Neuronal stem cell (in vitro differentiated cells): ENCODE data around the gene CC2D2B.

Experiments used
- DNase-seq: peaks from one replicate; pipeline ENCODE4 v3.0.0-alpha.2; 2013; ENCODE audit warnings: low spot score
- H2AFZ ChIP-seq: one replicate; pipeline ENCODE4 v1.6.1; 2013; ENCODE audit warnings: mild to moderate bottlenecking, low read length, inconsistent platforms
- H2AK5ac ChIP-seq: 2 replicates; pipeline ENCODE4 v1.6.1; 2013; ENCODE audit warnings: low read depth, mild to moderate bottlenecking, inconsistent platforms, low read length, moderate library complexity, mixed read lengths
- H2BK120ac ChIP-seq: 2 replicates; pipeline ENCODE4 v1.6.1; 2013; ENCODE audit warnings: low read depth, mild to moderate bottlenecking, inconsistent platforms, low read length, moderate library complexity, mixed read lengths
- H2BK12ac ChIP-seq: one replicate; pipeline ENCODE4 v1.6.1; 2013; ENCODE audit warnings: low read length, inconsistent platforms
- H2BK15ac ChIP-seq: 2 replicates; pipeline ENCODE4 v1.6.1; 2013; ENCODE audit warnings: mild to moderate bottlenecking, low read length, inconsistent platforms, mixed read lengths
- H2BK5ac ChIP-seq: one replicate; pipeline ENCODE4 v1.6.1; 2013; ENCODE audit warnings: inconsistent platforms, mild to moderate bottlenecking, low read length, moderate library complexity
- H3K14ac ChIP-seq: one replicate; pipeline ENCODE4 v1.6.1; 2013; ENCODE audit warnings: low read length, inconsistent platforms
- H3K18ac ChIP-seq: 2 replicates; pipeline ENCODE4 v1.6.1; 2013; ENCODE audit warnings: low read length, inconsistent platforms
- H3K23ac ChIP-seq: 2 replicates; pipeline ENCODE4 v1.6.1; 2013; ENCODE audit warnings: low read depth, mild to moderate bottlenecking, mixed read lengths, low read length, inconsistent platforms; ENCODE audit not compliant: poor library complexity
- H3K27ac ChIP-seq: replicated peaks from 3 replicates; pipeline ENCODE4 v1.5.1; 2013; ENCODE audit warnings: low read length, inconsistent platforms
- H3K27me3 ChIP-seq, 3 experiments: 2 replicates each; pipeline ENCODE4 v1.6.1; 2013; ENCODE audit warnings: low read length in 3 of 3, mild to moderate bottlenecking in 2 of 3, inconsistent platforms in 1 of 3, low read depth in 1 of 3, mixed read lengths in 1 of 3, moderate library complexity in 1 of 3; ENCODE audit not compliant: control insufficient read depth in 3 of 3, insufficient read depth in 3 of 3
- H3K36me3 ChIP-seq, 2 donors: replicated peaks in 1 of 2; 2 replicates each; pipeline ENCODE4 v1.6.1; 2013; ENCODE audit warnings: low read length in 2 of 2; ENCODE audit not compliant: control insufficient read depth in 2 of 2, insufficient read depth in 2 of 2
- H3K4ac ChIP-seq: 2 replicates; pipeline ENCODE4 v1.6.1; 2013; ENCODE audit warnings: inconsistent platforms, mild to moderate bottlenecking, low read length, moderate library complexity
- H3K4me1 ChIP-seq, 2 donors: 1 replicate in 1 of 2; 2 replicates in 1 of 2; pipeline ENCODE4 v1.6.1; 2013; ENCODE audit warnings: low read length in 2 of 2, low read depth in 1 of 2; ENCODE audit not compliant: control insufficient read depth in 2 of 2, insufficient read depth in 1 of 2
- H3K4me2 ChIP-seq: one replicate; pipeline ENCODE4 v1.6.1; 2013; ENCODE audit warnings: mild to moderate bottlenecking, low read length, inconsistent platforms; ENCODE audit not compliant: insufficient read depth, poor library complexity, severe bottlenecking
- H3K4me3 ChIP-seq, 2 donors: 2 replicates each; pipeline ENCODE4 v1.5.1; 2013; ENCODE audit warnings: low read length in 2 of 2, mild to moderate bottlenecking in 2 of 2, inconsistent platforms in 1 of 2, moderate library complexity in 1 of 2
- H3K79me1 ChIP-seq: one replicate; pipeline ENCODE4 v1.6.1; 2013; ENCODE audit warnings: low read depth, mild to moderate bottlenecking, inconsistent platforms, low read length, moderate library complexity
- H3K9ac ChIP-seq: one replicate; pipeline ENCODE4 v1.6.1; 2013; ENCODE audit warnings: mild to moderate bottlenecking, low read depth, low read length, inconsistent platforms; ENCODE audit not compliant: poor library complexity
- H3K9me3 ChIP-seq, 2 donors: replicated peaks in 1 of 2; 2 replicates each; pipeline versions ENCODE3 to v1.6.1; 2013; ENCODE audit warnings: low read length in 2 of 2, mild to moderate bottlenecking in 2 of 2, inconsistent platforms in 1 of 2, low read depth in 1 of 2, mixed read lengths in 1 of 2, moderate library complexity in 1 of 2; ENCODE audit not compliant: control insufficient read depth in 2 of 2, insufficient read depth in 1 of 2
- H4K8ac ChIP-seq: one replicate; pipeline ENCODE4 v1.6.1; 2013; ENCODE audit warnings: low read depth, mild to moderate bottlenecking, inconsistent platforms, low read length, moderate library complexity
- H4K91ac ChIP-seq: one replicate; pipeline ENCODE4 v1.6.1; 2013; ENCODE audit warnings: low read length, low read depth, mild to moderate bottlenecking, inconsistent platforms; ENCODE audit not compliant: poor library complexity
- WGBS, 2 donors: extraction: QIAGEN DNeasy Blood & Tissue Kit; methylation state at CpG; one replicate each; pipeline ENCODE4 v1.1.7; 2013; ENCODE audit warnings: missing lambda C conversion rate in 2 of 2, mixed read lengths in 1 of 2; ENCODE audit not compliant: insufficient read length in 2 of 2, insufficient replicate concordance in 1 of 2; ENCODE audit errors: extremely low coverage in 2 of 2; 5-methylcytosine and 5-hydroxymethylcytosine counted together

CC2D2B gene

GRCh38 chr10:95925033-95925432, 17.3 kb downstream of the CC2D2B start:
- H3K18ac ChIP-seq: no peak overlapping the region
- H4K8ac ChIP-seq: no peak overlapping the region
- H3K36me3 ChIP-seq: no peaks in the 10 kb centered on the region
- WGBS, 2 donors: no CpG with 5 or more reads among the region's 3 CpGs
- no peak overlapping the region for H2BK120ac ChIP-seq
- H2BK5ac ChIP-seq: no peak overlapping the region
- no peaks in the 10 kb centered on the region for H3K4me1 ChIP-seq
- no peak overlapping the region for H3K4me2 ChIP-seq
- H2AFZ ChIP-seq: no peak overlapping the region
- no peaks in the 10 kb centered on the region for H3K27me3 ChIP-seq
- H3K27ac ChIP-seq: no peak overlapping the region
- no peak overlapping the region for H3K23ac ChIP-seq
- H2BK15ac ChIP-seq: no peak overlapping the region
- H2AK5ac ChIP-seq: no peak overlapping the region
- no peak overlapping the region for H3K4me3 ChIP-seq
- H4K91ac ChIP-seq: no peak overlapping the region
- H3K14ac ChIP-seq: no peak overlapping the region
- no peak for DNase-seq
- no peaks in the 10 kb centered on the region for H3K9me3 ChIP-seq
- H3K4ac ChIP-seq: no peak overlapping the region
- H3K9ac ChIP-seq: no peak overlapping the region
- no peak overlapping the region for H2BK12ac ChIP-seq
- no peaks in the 10 kb centered on the region for H3K79me1 ChIP-seq

GRCh38 chr10:95935429-95935828, 27.7 kb downstream of the CC2D2B start:
- no peak overlapping the region for H3K18ac ChIP-seq
- H2BK5ac ChIP-seq: no peak overlapping the region
- no peak overlapping the region for H3K4me3 ChIP-seq
- H2BK15ac ChIP-seq: no peak overlapping the region
- H3K14ac ChIP-seq: no peak overlapping the region
- H3K79me1 ChIP-seq: no peaks in the 10 kb centered on the region
- H3K4ac ChIP-seq: no peak overlapping the region
- no peak overlapping the region for H4K91ac ChIP-seq
- DNase-seq: no peak
- H2AK5ac ChIP-seq: no peak overlapping the region
- H3K4me1 ChIP-seq: no peaks in the 10 kb centered on the region
- H3K27me3 ChIP-seq: no peaks in the 10 kb centered on the region
- H3K9me3 ChIP-seq: no peaks in the 10 kb centered on the region
- no peak overlapping the region for H3K4me2 ChIP-seq
- no peak overlapping the region for H3K9ac ChIP-seq
- H3K23ac ChIP-seq: no peak overlapping the region
- H3K36me3 ChIP-seq: no peaks in the 10 kb centered on the region
- H4K8ac ChIP-seq: no peak overlapping the region
- no peak overlapping the region for H2BK120ac ChIP-seq
- H2AFZ ChIP-seq: no peak overlapping the region
- WGBS, 2 donors: no CpG with 5 or more reads among the region's 2 CpGs
- H3K27ac ChIP-seq: no peak overlapping the region
- H2BK12ac ChIP-seq: no peak overlapping the region

GRCh38 chr10:95941115-95941514, 33.3 kb downstream of the CC2D2B start:
- H3K9ac ChIP-seq: no peak overlapping the region
- H2BK12ac ChIP-seq: no peak overlapping the region
- H3K27me3 ChIP-seq: no peaks in the 10 kb centered on the region

GRCh38 chr10:95963202-95963990, 55.6 kb downstream of the CC2D2B start:
- H4K8ac ChIP-seq: no peak overlapping the region
- no peak overlapping the region for H2BK5ac ChIP-seq
- no peak overlapping the region for H2BK15ac ChIP-seq
- H3K4me3 ChIP-seq: no peak overlapping the region
- no peaks in the 10 kb centered on the region for H3K4me1 ChIP-seq
- H3K27ac ChIP-seq: no peak overlapping the region
- DNase-seq: no peak
- H3K23ac ChIP-seq: no peak overlapping the region
- H3K27me3 ChIP-seq: peaks cover 0 to 11% (median 0%) of the 10 kb centered on the region in 3 experiments
- no peak overlapping the region for H3K9ac ChIP-seq
- H2BK120ac ChIP-seq: no peak overlapping the region
- no peak overlapping the region for H3K14ac ChIP-seq
- H2AK5ac ChIP-seq: no peak overlapping the region
- H3K9me3 ChIP-seq: no peaks in the 10 kb centered on the region
- H3K4ac ChIP-seq: no peak overlapping the region
- no peak overlapping the region for H2AFZ ChIP-seq
- no peaks in the 10 kb centered on the region for H3K79me1 ChIP-seq
- H2BK12ac ChIP-seq: no peak overlapping the region
- WGBS, 2 donors: no CpG with 5 or more reads among the region's 7 CpGs
- no peak overlapping the region for H3K18ac ChIP-seq
- no peak overlapping the region for H4K91ac ChIP-seq
- no peaks in the 10 kb centered on the region for H3K36me3 ChIP-seq
- H3K4me2 ChIP-seq: no peak overlapping the region

More at GRCh38 chr10:95941115-95941514, 33.3 kb downstream of the CC2D2B start:
- H3K4ac ChIP-seq: no peak overlapping the region
- H3K14ac ChIP-seq: no peak overlapping the region
- WGBS, 2 donors: no CpG with 5 or more reads among the region's 4 CpGs
- H3K18ac ChIP-seq: no peak overlapping the region
- no peak overlapping the region for H3K23ac ChIP-seq
- H4K8ac ChIP-seq: no peak overlapping the region
- no peak overlapping the region for H2BK120ac ChIP-seq
- no peak overlapping the region for H2BK15ac ChIP-seq
- DNase-seq: no peak
- no peak overlapping the region for H3K27ac ChIP-seq
- no peak overlapping the region for H2BK5ac ChIP-seq
- H2AK5ac ChIP-seq: no peak overlapping the region
- H3K9me3 ChIP-seq: no peaks in the 10 kb centered on the region
- H3K36me3 ChIP-seq: no peaks in the 10 kb centered on the region
- no peak overlapping the region for H3K4me2 ChIP-seq
- H4K91ac ChIP-seq: no peak overlapping the region
- H3K79me1 ChIP-seq: no peaks in the 10 kb centered on the region
- no peak overlapping the region for H3K4me3 ChIP-seq
- no peaks in the 10 kb centered on the region for H3K4me1 ChIP-seq
- H2AFZ ChIP-seq: no peak overlapping the region
